GM18505 (cell line): ENCODE data around the gene RAB11A.

ENCODE experiments used
- ATAC-seq: cut with Tn5 transposase; IDR thresholded peaks from one replicate; pipeline ENCODE4 v1.9.1; 2021; ENCODE audit not compliant: unreplicated experiment
- POLR2A ChIP-seq: IDR thresholded peaks from 4 replicates; pipeline ENCODE4 v1.6.1; 2011; ENCODE audit warnings: borderline replicate concordance; ENCODE audit not compliant: insufficient read depth, insufficient read length; ENCODE audit errors: extremely low read depth

The RAB11A gene

GRCh38 chr15:65906396-65906795 is 37.1 kb downstream of the RAB11A start:
- no peak for TF ChIP-seq POLR2A
- ATAC-seq = no peak

GRCh38 chr15:65907661-65908060 is 38.4 kb downstream of the RAB11A start:
- TF ChIP-seq POLR2A = no peak
- ATAC-seq = no peak

- ATAC-seq = no peak
Observed at GRCh38 chr15:65908876-65909275, 39.6 kb downstream of the RAB11A start.

GRCh38 chr15:65909831-65910230 is 40.5 kb downstream of the RAB11A start:
- no peak for TF ChIP-seq POLR2A
- ATAC-seq = no peak

More at GRCh38 chr15:65908876-65909275, 39.6 kb downstream of the RAB11A start:
- no peak for TF ChIP-seq POLR2A

GRCh38 chr15:65910341-65910740 is 41.0 kb downstream of the RAB11A start:
- no peak for TF ChIP-seq POLR2A
- no peak for ATAC-seq

GRCh38 chr15:65912235-65912634 is 42.9 kb downstream of the RAB11A start:
- no peak for TF ChIP-seq POLR2A
- ATAC-seq = no peak

GRCh38 chr15:65913631-65914199 is 44.4 kb downstream of the RAB11A start:
- ATAC-seq = no peak
- TF ChIP-seq POLR2A = no peak

GRCh38 chr15:65914386-65914785 is 45.1 kb downstream of the RAB11A start:
- ATAC-seq = no peak
- TF ChIP-seq POLR2A = no peak

- TF ChIP-seq POLR2A = no peak
Observed at GRCh38 chr15:65914981-65915925, 46.0 kb downstream of the RAB11A start.

GRCh38 chr15:65916041-65916663 is 46.9 kb downstream of the RAB11A start:
- ATAC-seq = no peak
- no peak for TF ChIP-seq POLR2A

More at GRCh38 chr15:65914981-65915925, 46.0 kb downstream of the RAB11A start:
- no peak for ATAC-seq

- TF ChIP-seq POLR2A = no peak
- peak; percentile 61 for ATAC-seq
Observed at GRCh38 chr15:65916664-65917406, 47.5 kb downstream of the RAB11A start.

- no peak for TF ChIP-seq POLR2A
- peak; percentile 16 for ATAC-seq
Observed at GRCh38 chr15:65917407-65917756, 48.1 kb downstream of the RAB11A start.

GRCh38 chr15:65917936-65918335 is 48.6 kb downstream of the RAB11A start:
- TF ChIP-seq POLR2A = no peak
- ATAC-seq = no peak
